K562 (cell line): Measurements from ENCODE around the gene USP28. TPM values are rescaled to one million over a fixed set of nuclear protein-coding genes. Genes with fewer than 3 reads are reported as not detected.
A peak's percentile ranks its signal among the peaks of the same experiment; 100 is the strongest.

ENCODE experiments used
- HNRNPL ChIP-seq: fragments of 200-400 bp; formaldehyde crosslinking; IDR thresholded peaks from 2 replicates; pipeline ENCODE4 v1.6.1; 2017; ENCODE audit warnings: low read depth, mild to moderate bottlenecking, low read length
- L3MBTL2 ChIP-seq: fragments of 450-650 bp; IDR thresholded peaks from 2 replicates; pipeline ENCODE4 v1.6.1; 2016; ENCODE audit warnings: mild to moderate bottlenecking, moderate library complexity
- MXI1 ChIP-seq: IDR thresholded peaks from 2 replicates; pipeline ENCODE4 v1.6.1; 2011; ENCODE audit warnings: low read depth, mild to moderate bottlenecking, improper control_type of control experiment, low read length
- POLR3A ChIP-seq: IDR thresholded peaks from 2 replicates; pipeline ENCODE4 v1.6.1; 2011; ENCODE audit warnings: borderline replicate concordance, mild to moderate bottlenecking, moderate library complexity; ENCODE audit not compliant: insufficient read length, insufficient read depth; ENCODE audit errors: extremely low read depth
- SMARCA4 ChIP-seq: fragments of 450-650 bp; IDR thresholded peaks from 2 replicates; pipeline ENCODE4 v1.6.1; 2016
- SRSF7 ChIP-seq: fragments of 200-400 bp; formaldehyde crosslinking; optimal IDR thresholded peaks from 2 replicates; pipeline ENCODE3; 2017; ENCODE audit warnings: mild to moderate bottlenecking, low read depth, low read length
- polyA plus RNA-seq, 8 experiments: library from polyadenylated mRNA; depleted of rRNA in 4 of 8; stranded (reverse) in 5 of 8; unstranded in 3 of 8; fragments of >200 nt; fragmentation: Nextera tagmentation in 2 of 8; fragmentation: Illumina TruSeq in 1 of 8; extraction: Ambion mirVana in 2 of 8; extraction: Trizol in 1 of 8; gene quantifications; 2 replicates each; pipeline versions ENCODE4 v1.2.1 to v1.2.3, GENCODE V29; 2011 to 2014; ENCODE audit warnings: inconsistent platforms in 1 of 8, missing spikeins in 1 of 8
- total RNA-seq, 7 experiments: library from RNA; depleted of rRNA in 6 of 7; stranded (reverse); fragments of >200 nt in 6 of 7; fragmentation: Illumina TruSeq in 2 of 7; extraction: Trizol in 2 of 7; gene quantifications; 2 replicates each; pipeline versions ENCODE4 v1.2.1 to v1.2.3, GENCODE V29; 2011 to 2021; ENCODE audit warnings: low replicate concordance in 1 of 7
- TF ChIP-seq, protein P1 (sequence below): fragments of 450-650 bp; IDR thresholded peaks from 2 replicates; pipeline ENCODE4 v1.6.1; 2017; ENCODE audit warnings: antibody characterized with exemption, mild to moderate bottlenecking
- TF ChIP-seq, protein P2 (sequence below): fragments of 450-650 bp; IDR thresholded peaks from 2 replicates; pipeline ENCODE4 v1.6.1; 2018; ENCODE audit not compliant: partially characterized antibody
- TF ChIP-seq, protein P3 (sequence below): sonication (generic); formaldehyde crosslinking; IDR thresholded peaks from 2 replicates; pipeline ENCODE4 v1.8.0; 2022; ENCODE audit warnings: mild to moderate bottlenecking, missing genetic modification reagents
- TF ChIP-seq, protein P4 (sequence below), 2 experiments: fragments of 450-650 bp; conservative IDR thresholded peaks; 2 replicates each; pipeline ENCODE4 v1.6.1; 2017; ENCODE audit warnings: mild to moderate bottlenecking in 2 of 2, moderate library complexity in 2 of 2
- TF ChIP-seq, protein P5 (sequence below): fragments of 450-650 bp; formaldehyde crosslinking; IDR thresholded peaks from 2 replicates; pipeline ENCODE4 v1.4.0; 2022; ENCODE audit warnings: mild to moderate bottlenecking, moderate library complexity

The USP28 gene
- total and polyA plus RNA-seq, 9 of the 15 experiments (the other 6 are each of a cell fraction or from before 2014, with no cell fraction given): 3.7 to 42.7 (median 20.3) TPM

DNA sequence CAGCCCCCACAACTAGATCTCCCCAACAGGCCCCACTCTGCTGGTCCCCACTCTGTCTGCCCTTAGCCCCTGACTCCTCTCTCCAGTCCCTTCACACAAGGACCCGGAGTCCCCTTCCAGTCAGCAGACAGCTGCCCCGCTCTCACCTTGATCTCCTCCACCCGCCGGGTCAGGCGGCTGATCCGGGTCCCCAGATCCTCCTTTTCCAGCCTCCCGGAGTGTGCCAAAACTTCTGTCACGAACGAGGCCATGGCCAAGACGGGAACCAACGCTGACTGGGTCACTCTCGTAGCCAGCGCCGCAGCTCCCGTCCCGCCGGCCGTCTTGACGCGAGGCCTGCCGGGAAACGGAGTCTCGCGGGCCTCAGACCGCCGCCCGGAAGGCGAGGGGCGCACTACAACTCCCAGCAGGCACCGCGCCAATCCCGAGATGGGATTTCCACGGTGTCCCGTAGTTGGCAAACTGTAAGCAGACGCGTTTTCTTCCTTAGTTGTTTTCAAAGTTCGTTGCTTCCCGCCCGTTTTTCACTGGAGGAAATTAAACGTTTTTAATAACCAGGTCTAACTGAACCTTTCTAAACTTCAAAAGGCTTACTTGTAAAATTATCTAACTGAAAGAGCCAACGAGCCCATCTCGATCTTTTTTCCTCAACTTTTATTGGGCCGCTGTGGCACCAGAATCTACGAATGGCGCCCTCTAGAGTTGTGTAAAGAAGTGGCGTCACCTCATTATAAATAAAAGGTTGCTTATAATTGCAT, 101.8 kb downstream of the USP28 start, which contains the start of gene ZW10 (continued):
- TF ChIP-seq, protein P1, sequence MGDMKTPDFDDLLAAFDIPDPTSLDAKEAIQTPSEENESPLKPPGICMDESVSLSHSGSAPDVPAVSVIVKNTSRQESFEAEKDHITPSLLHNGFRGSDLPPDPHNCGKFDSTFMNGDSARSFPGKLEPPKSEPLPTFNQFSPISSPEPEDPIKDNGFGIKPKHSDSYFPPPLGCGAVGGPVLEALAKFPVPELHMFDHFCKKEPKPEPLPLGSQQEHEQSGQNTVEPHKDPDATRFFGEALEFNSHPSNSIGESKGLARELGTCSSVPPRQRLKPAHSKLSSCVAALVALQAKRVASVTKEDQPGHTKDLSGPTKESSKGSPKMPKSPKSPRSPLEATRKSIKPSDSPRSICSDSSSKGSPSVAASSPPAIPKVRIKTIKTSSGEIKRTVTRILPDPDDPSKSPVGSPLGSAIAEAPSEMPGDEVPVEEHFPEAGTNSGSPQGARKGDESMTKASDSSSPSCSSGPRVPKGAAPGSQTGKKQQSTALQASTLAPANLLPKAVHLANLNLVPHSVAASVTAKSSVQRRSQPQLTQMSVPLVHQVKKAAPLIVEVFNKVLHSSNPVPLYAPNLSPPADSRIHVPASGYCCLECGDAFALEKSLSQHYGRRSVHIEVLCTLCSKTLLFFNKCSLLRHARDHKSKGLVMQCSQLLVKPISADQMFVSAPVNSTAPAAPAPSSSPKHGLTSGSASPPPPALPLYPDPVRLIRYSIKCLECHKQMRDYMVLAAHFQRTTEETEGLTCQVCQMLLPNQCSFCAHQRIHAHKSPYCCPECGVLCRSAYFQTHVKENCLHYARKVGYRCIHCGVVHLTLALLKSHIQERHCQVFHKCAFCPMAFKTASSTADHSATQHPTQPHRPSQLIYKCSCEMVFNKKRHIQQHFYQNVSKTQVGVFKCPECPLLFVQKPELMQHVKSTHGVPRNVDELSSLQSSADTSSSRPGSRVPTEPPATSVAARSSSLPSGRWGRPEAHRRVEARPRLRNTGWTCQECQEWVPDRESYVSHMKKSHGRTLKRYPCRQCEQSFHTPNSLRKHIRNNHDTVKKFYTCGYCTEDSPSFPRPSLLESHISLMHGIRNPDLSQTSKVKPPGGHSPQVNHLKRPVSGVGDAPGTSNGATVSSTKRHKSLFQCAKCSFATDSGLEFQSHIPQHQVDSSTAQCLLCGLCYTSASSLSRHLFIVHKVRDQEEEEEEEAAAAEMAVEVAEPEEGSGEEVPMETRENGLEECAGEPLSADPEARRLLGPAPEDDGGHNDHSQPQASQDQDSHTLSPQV: no peak; the same call in 1 of the 2 replicates
- no peak for TF ChIP-seq MXI1
- TF ChIP-seq SRSF7: no peak
- TF ChIP-seq, protein P2, sequence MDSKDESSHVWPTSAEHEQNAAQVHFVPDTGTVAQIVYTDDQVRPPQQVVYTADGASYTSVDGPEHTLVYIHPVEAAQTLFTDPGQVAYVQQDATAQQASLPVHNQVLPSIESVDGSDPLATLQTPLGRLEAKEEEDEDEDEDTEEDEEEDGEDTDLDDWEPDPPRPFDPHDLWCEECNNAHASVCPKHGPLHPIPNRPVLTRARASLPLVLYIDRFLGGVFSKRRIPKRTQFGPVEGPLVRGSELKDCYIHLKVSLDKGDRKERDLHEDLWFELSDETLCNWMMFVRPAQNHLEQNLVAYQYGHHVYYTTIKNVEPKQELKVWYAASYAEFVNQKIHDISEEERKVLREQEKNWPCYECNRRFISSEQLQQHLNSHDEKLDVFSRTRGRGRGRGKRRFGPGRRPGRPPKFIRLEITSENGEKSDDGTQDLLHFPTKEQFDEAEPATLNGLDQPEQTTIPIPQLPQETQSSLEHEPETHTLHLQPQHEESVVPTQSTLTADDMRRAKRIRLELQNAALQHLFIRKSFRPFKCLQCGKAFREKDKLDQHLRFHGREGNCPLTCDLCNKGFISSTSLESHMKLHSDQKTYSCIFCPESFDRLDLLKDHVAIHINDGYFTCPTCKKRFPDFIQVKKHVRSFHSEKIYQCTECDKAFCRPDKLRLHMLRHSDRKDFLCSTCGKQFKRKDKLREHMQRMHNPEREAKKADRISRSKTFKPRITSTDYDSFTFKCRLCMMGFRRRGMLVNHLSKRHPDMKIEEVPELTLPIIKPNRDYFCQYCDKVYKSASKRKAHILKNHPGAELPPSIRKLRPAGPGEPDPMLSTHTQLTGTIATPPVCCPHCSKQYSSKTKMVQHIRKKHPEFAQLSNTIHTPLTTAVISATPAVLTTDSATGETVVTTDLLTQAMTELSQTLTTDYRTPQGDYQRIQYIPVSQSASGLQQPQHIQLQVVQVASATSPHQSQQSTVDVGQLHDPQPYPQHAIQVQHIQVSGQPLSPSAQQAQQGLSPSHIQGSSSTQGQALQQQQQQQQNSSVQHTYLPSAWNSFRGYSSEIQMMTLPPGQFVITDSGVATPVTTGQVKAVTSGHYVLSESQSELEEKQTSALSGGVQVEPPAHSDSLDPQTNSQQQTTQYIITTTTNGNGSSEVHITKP: peak; percentile 53
- TF ChIP-seq L3MBTL2: peak; percentile 76
- TF ChIP-seq, protein P3, sequence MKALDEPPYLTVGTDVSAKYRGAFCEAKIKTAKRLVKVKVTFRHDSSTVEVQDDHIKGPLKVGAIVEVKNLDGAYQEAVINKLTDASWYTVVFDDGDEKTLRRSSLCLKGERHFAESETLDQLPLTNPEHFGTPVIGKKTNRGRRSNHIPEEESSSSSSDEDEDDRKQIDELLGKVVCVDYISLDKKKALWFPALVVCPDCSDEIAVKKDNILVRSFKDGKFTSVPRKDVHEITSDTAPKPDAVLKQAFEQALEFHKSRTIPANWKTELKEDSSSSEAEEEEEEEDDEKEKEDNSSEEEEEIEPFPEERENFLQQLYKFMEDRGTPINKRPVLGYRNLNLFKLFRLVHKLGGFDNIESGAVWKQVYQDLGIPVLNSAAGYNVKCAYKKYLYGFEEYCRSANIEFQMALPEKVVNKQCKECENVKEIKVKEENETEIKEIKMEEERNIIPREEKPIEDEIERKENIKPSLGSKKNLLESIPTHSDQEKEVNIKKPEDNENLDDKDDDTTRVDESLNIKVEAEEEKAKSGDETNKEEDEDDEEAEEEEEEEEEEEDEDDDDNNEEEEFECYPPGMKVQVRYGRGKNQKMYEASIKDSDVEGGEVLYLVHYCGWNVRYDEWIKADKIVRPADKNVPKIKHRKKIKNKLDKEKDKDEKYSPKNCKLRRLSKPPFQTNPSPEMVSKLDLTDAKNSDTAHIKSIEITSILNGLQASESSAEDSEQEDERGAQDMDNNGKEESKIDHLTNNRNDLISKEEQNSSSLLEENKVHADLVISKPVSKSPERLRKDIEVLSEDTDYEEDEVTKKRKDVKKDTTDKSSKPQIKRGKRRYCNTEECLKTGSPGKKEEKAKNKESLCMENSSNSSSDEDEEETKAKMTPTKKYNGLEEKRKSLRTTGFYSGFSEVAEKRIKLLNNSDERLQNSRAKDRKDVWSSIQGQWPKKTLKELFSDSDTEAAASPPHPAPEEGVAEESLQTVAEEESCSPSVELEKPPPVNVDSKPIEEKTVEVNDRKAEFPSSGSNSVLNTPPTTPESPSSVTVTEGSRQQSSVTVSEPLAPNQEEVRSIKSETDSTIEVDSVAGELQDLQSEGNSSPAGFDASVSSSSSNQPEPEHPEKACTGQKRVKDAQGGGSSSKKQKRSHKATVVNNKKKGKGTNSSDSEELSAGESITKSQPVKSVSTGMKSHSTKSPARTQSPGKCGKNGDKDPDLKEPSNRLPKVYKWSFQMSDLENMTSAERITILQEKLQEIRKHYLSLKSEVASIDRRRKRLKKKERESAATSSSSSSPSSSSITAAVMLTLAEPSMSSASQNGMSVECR (CRISPR knock-in tag): no peak
- TF ChIP-seq SMARCA4: no peak
- no peak for TF ChIP-seq POLR3A
- TF ChIP-seq, protein P4, sequence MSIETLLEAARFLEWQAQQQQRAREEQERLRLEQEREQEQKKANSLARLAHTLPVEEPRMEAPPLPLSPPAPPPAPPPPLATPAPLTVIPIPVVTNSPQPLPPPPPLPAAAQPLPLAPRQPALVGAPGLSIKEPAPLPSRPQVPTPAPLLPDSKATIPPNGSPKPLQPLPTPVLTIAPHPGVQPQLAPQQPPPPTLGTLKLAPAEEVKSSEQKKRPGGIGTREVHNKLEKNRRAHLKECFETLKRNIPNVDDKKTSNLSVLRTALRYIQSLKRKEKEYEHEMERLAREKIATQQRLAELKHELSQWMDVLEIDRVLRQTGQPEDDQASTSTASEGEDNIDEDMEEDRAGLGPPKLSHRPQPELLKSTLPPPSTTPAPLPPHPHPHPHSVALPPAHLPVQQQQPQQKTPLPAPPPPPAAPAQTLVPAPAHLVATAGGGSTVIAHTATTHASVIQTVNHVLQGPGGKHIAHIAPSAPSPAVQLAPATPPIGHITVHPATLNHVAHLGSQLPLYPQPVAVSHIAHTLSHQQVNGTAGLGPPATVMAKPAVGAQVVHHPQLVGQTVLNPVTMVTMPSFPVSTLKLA (conservative IDR thresholded peaks at IDR 0.05): peak; percentile 63 to 77
- TF ChIP-seq, protein P5, sequence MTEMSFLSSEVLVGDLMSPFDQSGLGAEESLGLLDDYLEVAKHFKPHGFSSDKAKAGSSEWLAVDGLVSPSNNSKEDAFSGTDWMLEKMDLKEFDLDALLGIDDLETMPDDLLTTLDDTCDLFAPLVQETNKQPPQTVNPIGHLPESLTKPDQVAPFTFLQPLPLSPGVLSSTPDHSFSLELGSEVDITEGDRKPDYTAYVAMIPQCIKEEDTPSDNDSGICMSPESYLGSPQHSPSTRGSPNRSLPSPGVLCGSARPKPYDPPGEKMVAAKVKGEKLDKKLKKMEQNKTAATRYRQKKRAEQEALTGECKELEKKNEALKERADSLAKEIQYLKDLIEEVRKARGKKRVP (CRISPR knock-in tag): no peak
- TF ChIP-seq HNRNPL: no peak
